GM10847 (cell line): Measurements from ENCODE around the gene PROX2.

Experiments used
- POLR2A ChIP-seq: IDR thresholded peaks from 2 replicates; pipeline ENCODE4 v1.6.1; 2011; ENCODE audit not compliant: insufficient read length; ENCODE audit errors: extremely low read depth

PROX2 gene

GRCh38 chr14:74875941-74876913, at the start of gene PROX2:
Gene PROX2 (minus strand): TSS chr14:74876145. CDS start chr14:74863834, 12,311 bp downstream.
- TF ChIP-seq POLR2A: no peak

- no peak for TF ChIP-seq POLR2A
Measured at GRCh38 chr14:74924061-74924460, 48.1 kb upstream of the PROX2 start.

GRCh38 chr14:74922752-74923401, 46.9 kb upstream of the PROX2 start, which contains the start of gene RPS6KL1:
Gene RPS6KL1 (minus strand): TSS chr14:74923260. CDS start chr14:74921541, 1,719 bp downstream.
- no peak for TF ChIP-seq POLR2A

- TF ChIP-seq POLR2A: no peak
Measured at GRCh38 chr14:74921987-74922751, 46.2 kb upstream of the PROX2 start.

- TF ChIP-seq POLR2A: no peak
Measured at GRCh38 chr14:74921053-74921620, 45.2 kb upstream of the PROX2 start.

GRCh38 chr14:74920281-74920680, 44.3 kb upstream of the PROX2 start:
- no peak for TF ChIP-seq POLR2A

- no peak for TF ChIP-seq POLR2A
Measured at GRCh38 chr14:74919421-74920165, 43.6 kb upstream of the PROX2 start.

GRCh38 chr14:74918380-74918779, 42.4 kb upstream of the PROX2 start:
- TF ChIP-seq POLR2A: no peak

GRCh38 chr14:74917646-74918081, 41.7 kb upstream of the PROX2 start:
- TF ChIP-seq POLR2A: no peak

GRCh38 chr14:74917178-74917543, 41.2 kb upstream of the PROX2 start:
- TF ChIP-seq POLR2A: no peak

GRCh38 chr14:74915826-74916225, 39.9 kb upstream of the PROX2 start:
- no peak for TF ChIP-seq POLR2A

- no peak for TF ChIP-seq POLR2A
Measured at GRCh38 chr14:74915426-74915825, 39.5 kb upstream of the PROX2 start.

- no peak for TF ChIP-seq POLR2A
Measured at GRCh38 chr14:74913986-74914573, 38.1 kb upstream of the PROX2 start.

GRCh38 chr14:74913393-74913910, 37.5 kb upstream of the PROX2 start:
- no peak for TF ChIP-seq POLR2A
